HG03432 (cell line): ENCODE measurements around the gene SDC3.

Experiments used
- ATAC-seq: cut with Tn5 transposase; IDR thresholded peaks from one replicate; pipeline ENCODE4 v1.9.1; 2021; ENCODE audit warnings: mild to moderate bottlenecking, moderate library complexity; ENCODE audit not compliant: unreplicated experiment

Gene SDC3

GRCh38 chr1:30855686-30856259 lies 52.8 kb downstream of the SDC3 start:
- ATAC-seq: no peak

- no peak for ATAC-seq
Observed at GRCh38 chr1:30853350-30853749, 55.2 kb downstream of the SDC3 start.

- no peak for ATAC-seq
Observed at GRCh38 chr1:30852026-30852425, 56.5 kb downstream of the SDC3 start.

GRCh38 chr1:30851286-30851685 lies 57.3 kb downstream of the SDC3 start:
- no peak for ATAC-seq

GRCh38 chr1:30850607-30851006 lies 58.0 kb downstream of the SDC3 start:
- no peak for ATAC-seq

- no peak for ATAC-seq
Observed at GRCh38 chr1:30848130-30848529, 60.4 kb downstream of the SDC3 start.

GRCh38 chr1:30847358-30847972 lies 61.1 kb downstream of the SDC3 start:
- no peak for ATAC-seq

GRCh38 chr1:30846587-30846986 lies 62.0 kb downstream of the SDC3 start:
- no peak for ATAC-seq

GRCh38 chr1:30845904-30846290 lies 62.7 kb downstream of the SDC3 start:
- ATAC-seq: no peak

- no peak for ATAC-seq
Observed at GRCh38 chr1:30845237-30845903, 63.2 kb downstream of the SDC3 start.

GRCh38 chr1:30844631-30845030 lies 63.9 kb downstream of the SDC3 start:
- no peak for ATAC-seq

- ATAC-seq: no peak
Observed at GRCh38 chr1:30842697-30843354, 65.7 kb downstream of the SDC3 start.

- ATAC-seq: no peak
Observed at GRCh38 chr1:30840904-30841598, 67.5 kb downstream of the SDC3 start.

GRCh38 chr1:30839827-30840359 lies 68.7 kb downstream of the SDC3 start:
- ATAC-seq: no peak

- no peak for ATAC-seq
Observed at GRCh38 chr1:30838996-30839395, 69.6 kb downstream of the SDC3 start.

- ATAC-seq: no peak
Observed at GRCh38 chr1:30837653-30838052, 70.9 kb downstream of the SDC3 start.

- no peak for ATAC-seq
Observed at GRCh38 chr1:30834253-30834652, 74.3 kb downstream of the SDC3 start.

- ATAC-seq: no peak
Observed at GRCh38 chr1:30830537-30830936, 78.0 kb downstream of the SDC3 start.

- ATAC-seq: no peak
Observed at GRCh38 chr1:30829889-30830288, 78.7 kb downstream of the SDC3 start.

- ATAC-seq: no peak
Observed at GRCh38 chr1:30824736-30825429, 83.7 kb downstream of the SDC3 start.
